ENCODE measurements around the gene GZMM. TPM values are rescaled to one million over a fixed set of nuclear protein-coding genes. Genes with fewer than 3 reads are reported as not detected.

The GZMM gene
- total and polyA plus RNA-seq, 2 experiments from 2014 or later, result 0.29 TPM; not detected in 1

- TF ChIP-seq REST (IDR thresholded peaks at IDR 0.05; ENCODE audit: unreplicated experiment), result no peak
- no peak for TF ChIP-seq STAT1 (IDR thresholded peaks at IDR 0.05; ENCODE audit: unreplicated experiment)
- no peak for TF ChIP-seq JUNB (IDR thresholded peaks at IDR 0.05; ENCODE audit: unreplicated experiment)
- no peak for TF ChIP-seq POLR2AphosphoS5 (IDR thresholded peaks at IDR 0.05; ENCODE audit: low read depth)
- TF ChIP-seq, protein P1, sequence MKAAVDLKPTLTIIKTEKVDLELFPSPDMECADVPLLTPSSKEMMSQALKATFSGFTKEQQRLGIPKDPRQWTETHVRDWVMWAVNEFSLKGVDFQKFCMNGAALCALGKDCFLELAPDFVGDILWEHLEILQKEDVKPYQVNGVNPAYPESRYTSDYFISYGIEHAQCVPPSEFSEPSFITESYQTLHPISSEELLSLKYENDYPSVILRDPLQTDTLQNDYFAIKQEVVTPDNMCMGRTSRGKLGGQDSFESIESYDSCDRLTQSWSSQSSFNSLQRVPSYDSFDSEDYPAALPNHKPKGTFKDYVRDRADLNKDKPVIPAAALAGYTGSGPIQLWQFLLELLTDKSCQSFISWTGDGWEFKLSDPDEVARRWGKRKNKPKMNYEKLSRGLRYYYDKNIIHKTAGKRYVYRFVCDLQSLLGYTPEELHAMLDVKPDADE (IDR thresholded peaks at IDR 0.05), result no peak
These were observed 16.3 kb downstream of the GZMM start (continued) for GRCh38 chr19:560121-560520.

DNA sequence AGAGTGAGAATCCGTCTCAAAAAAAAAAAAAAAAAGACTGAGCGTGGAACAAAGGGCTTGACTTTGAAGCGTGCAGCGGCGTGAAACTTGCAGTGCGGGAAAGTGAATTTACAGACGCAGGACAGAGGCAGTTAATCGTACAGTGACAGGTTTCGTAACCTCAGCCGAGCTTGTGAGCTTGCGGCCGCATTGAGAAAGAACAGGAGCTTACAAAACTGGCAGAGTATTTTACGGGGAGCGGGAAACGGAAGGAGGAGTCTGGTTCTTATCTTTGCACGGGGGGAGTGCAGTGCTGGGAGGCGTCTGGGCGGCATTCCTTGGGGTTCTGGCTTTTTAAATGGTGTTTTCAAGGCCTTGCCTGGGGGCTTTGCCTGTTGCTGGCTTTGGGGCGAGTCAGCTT lies 22.6 kb downstream of the GZMM start:
- Mint-ChIP-seq H3K36me3 (ENCODE audit: low read depth) (peaks cover 45% of the 10 kb centered on the region), H3K9me3 (peaks cover 39% of the 10 kb centered on the region), H3K4me1 (peaks cover 17% of the 10 kb centered on the region), H3K4me3 (no peak overlapping the region), H3K27me3 (ENCODE audit: insufficient read depth, low read depth, poor library complexity) (peaks cover 21% of the 10 kb centered on the region), H3K27ac (no peak overlapping the region)
- TF ChIP-seq EZH2 (IDR thresholded peaks at IDR 0.05; ENCODE audit: low read depth, unreplicated experiment) (no peak), EZH2phosphoT487 (IDR thresholded peaks at IDR 0.05; ENCODE audit: unreplicated experiment) (no peak), CREB1 (CRISPR knock-in tag; IDR thresholded peaks at IDR 0.05; ENCODE audit: low read depth) (no peak), JUNB (IDR thresholded peaks at IDR 0.05; ENCODE audit: unreplicated experiment) (no peak), ZNF114 (CRISPR knock-in tag; IDR thresholded peaks at IDR 0.05) (no peak), STAT1 (IDR thresholded peaks at IDR 0.05; ENCODE audit: unreplicated experiment) (no peak), POLR2AphosphoS5 (IDR thresholded peaks at IDR 0.05; ENCODE audit: low read depth) (no peak), NANOG (IDR thresholded peaks at IDR 0.05; ENCODE audit: borderline replicate concordance) (no peak)
- TF ChIP-seq, protein P2, sequence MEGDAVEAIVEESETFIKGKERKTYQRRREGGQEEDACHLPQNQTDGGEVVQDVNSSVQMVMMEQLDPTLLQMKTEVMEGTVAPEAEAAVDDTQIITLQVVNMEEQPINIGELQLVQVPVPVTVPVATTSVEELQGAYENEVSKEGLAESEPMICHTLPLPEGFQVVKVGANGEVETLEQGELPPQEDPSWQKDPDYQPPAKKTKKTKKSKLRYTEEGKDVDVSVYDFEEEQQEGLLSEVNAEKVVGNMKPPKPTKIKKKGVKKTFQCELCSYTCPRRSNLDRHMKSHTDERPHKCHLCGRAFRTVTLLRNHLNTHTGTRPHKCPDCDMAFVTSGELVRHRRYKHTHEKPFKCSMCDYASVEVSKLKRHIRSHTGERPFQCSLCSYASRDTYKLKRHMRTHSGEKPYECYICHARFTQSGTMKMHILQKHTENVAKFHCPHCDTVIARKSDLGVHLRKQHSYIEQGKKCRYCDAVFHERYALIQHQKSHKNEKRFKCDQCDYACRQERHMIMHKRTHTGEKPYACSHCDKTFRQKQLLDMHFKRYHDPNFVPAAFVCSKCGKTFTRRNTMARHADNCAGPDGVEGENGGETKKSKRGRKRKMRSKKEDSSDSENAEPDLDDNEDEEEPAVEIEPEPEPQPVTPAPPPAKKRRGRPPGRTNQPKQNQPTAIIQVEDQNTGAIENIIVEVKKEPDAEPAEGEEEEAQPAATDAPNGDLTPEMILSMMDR (conservative IDR thresholded peaks at IDR 0.05; ENCODE audit: low read depth in 2 of 2), result no peak
- TF ChIP-seq, protein P1 (IDR thresholded peaks at IDR 0.05), result no peak
- Histone ChIP-seq H3K27me3 (ENCODE audit: insufficient read depth) (no peaks in the 10 kb centered on the region), H3K27ac (ENCODE audit: low read depth) (no peak overlapping the region), H2AFZ (no peak overlapping the region), H4K20me1 (replicated peaks; ENCODE audit: insufficient read depth) (no peaks in the 10 kb centered on the region), H3K79me2 (replicated peaks; ENCODE audit: insufficient read depth) (no peaks in the 10 kb centered on the region), H3K4me3 (no peak overlapping the region), H3F3A (replicated peaks; ENCODE audit: low read depth) (peaks cover 7% of the 10 kb centered on the region), H3K9me2 (ENCODE audit: insufficient read depth) (no peaks in the 10 kb centered on the region), H3K36me3 (ENCODE audit: insufficient read depth) (no peaks in the 10 kb centered on the region), H3K4me1 (ENCODE audit: insufficient read depth) (no peaks in the 10 kb centered on the region), H3K4me2 (no peak overlapping the region)
- DNase-seq (ENCODE audit: low spot score) (peak; percentile 25), ATAC-seq (no peak)

Measured in GM23338 (cell line).